ENCODE results near the gene SEMA3D. TPM values are rescaled to one million over a fixed set of nuclear protein-coding genes. Genes with fewer than 3 reads are reported as not detected.
A peak's percentile ranks its signal among the peaks of the same experiment; 100 is the strongest.

The SEMA3D gene
- total RNA-seq, 4 donors from 2014 or later = 5.2 to 15.7 (median 6.2) TPM

- no peak for ATAC-seq (ENCODE audit: low FRiP score)
- no peak for TF ChIP-seq CTCF (IDR thresholded peaks at IDR 0.05)
- DNase-seq (ENCODE audit: low spot score) = no peak
Measured at GRCh38 chr7:85191383-85191782, 4.5 kb upstream of the SEMA3D start.

DNA sequence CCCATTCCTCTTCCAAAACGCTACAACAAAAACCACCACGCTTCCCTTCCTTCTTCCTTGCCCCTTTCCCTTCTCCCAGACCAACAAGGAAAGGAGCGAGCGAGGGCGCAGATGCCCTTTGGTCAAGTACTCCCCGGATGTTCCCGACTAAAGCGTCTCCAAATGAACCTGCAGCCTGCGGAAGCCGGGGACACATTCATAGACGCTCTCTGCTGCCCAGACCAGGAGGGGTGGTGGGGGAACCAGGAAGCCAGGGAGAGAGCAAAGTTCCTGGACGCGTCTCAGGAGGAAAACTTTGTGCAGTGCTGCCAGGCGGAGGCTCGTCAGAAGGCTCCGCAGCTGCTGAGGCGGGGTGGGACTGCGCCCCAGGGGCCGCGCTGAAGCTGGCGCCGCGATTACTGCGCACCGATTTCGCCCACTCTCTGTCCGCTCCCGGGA is 754 bp downstream of the SEMA3D start:
- ATAC-seq (ENCODE audit: low FRiP score) = peak; percentile 47
- DNase-seq (ENCODE audit: low spot score) = peak; percentile 24
- no peak for TF ChIP-seq CTCF (IDR thresholded peaks at IDR 0.05)

DNA sequence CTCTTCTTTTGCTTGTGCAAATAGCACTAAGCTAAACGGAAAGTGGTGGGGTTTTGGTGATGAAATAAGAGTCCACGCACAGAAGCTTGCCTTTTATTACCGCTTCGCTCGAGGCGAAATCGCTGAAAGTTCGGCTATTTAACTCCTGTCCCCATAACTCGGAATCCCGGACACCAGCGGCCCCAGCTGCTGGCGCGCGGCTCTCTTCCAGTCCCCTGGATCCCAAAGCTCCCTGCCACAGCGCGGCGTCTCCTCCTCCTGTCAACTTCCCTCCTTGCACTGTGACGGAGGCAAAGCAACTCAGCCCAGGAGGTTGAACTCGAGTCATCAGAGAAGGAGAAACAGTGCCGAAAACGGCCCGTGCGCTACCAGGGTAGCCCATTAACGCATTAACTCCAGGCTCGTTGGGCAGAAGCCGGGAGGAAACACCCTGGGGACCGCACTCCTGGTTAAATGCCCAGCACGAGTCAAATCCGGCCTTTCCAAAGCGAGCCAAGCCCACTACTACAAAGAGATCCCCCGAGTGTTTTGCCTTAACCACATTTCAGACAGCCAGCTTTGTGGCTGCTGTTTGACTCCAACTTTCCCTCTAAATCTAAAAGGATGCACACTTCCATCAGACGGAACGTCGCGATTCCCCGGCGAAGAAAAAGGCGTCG is 1.3 kb downstream of the SEMA3D start:
- ATAC-seq (ENCODE audit: low FRiP score) (peak; percentile 69), DNase-seq (ENCODE audit: low spot score) (no peak)
- TF ChIP-seq CTCF (IDR thresholded peaks at IDR 0.05) = no peak

- peak; percentile 70 for ATAC-seq (ENCODE audit: low FRiP score)
- DNase-seq (ENCODE audit: low spot score) = peak; percentile 44
- no peak for TF ChIP-seq CTCF (IDR thresholded peaks at IDR 0.05)
Measured at GRCh38 chr7:85184599-85185423, 2.0 kb downstream of the SEMA3D start.

DNA sequence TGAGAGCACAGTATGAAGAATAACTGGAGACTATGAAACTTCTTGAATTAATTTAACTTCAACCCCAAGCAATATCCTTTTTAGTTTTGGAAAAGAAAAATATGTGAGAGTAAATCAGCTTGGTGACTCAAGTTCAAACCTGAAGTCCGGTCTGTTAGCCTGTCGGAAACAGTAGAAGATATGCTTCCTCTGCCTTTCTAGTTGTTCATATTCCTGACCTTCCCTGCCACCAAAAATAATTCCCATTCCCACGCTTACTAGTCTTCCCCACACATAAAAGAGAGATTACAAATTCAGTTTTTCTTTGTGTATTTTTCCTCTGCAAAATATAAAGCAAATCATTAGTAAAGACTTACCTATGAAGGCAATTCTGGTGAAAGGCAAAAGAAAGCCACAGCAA is 3.6 kb downstream of the SEMA3D start:
- no peak for DNase-seq (ENCODE audit: low spot score)
- no peak for TF ChIP-seq CTCF (IDR thresholded peaks at IDR 0.05)
- no peak for ATAC-seq (ENCODE audit: low FRiP score)

DNA sequence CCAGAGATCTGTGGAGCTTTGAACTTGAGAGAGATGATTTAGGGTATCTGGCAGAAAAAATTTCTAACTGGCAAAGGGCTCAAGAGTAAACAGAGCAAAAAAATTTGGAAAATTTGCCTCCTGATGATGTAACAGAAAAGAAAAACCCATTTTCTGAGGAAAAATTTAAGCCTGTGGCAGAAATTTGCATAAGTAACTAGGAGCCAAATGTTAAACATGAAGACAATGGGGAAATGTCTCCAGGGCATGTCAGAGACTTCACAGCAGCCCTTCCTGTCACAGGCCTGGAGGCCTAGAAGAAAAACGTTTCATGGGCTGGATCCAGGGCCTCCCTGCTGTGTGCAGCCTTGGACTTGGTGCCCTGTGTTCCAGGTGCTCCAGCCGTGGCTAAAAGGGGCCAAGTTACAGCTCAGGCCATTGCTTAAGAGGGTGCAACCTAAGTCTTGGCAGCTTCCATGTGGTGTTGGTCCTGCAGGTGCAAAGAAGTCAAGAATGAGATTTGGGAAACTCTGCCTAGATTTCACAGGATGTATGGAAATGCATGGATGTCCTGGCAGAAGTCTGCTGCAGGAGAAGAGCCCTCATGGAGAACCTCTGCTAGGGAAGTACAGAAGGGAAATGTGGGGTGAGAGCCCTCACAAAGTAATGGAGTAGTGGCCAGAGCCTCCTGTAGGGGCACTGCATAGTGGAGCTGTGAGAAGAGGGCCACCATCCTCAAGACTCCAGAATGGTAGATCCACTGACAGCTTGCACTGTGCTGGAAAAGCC is 8.1 kb downstream of the SEMA3D start:
- no peak for TF ChIP-seq CTCF (IDR thresholded peaks at IDR 0.05)
- DNase-seq (ENCODE audit: low spot score) (no peak), ATAC-seq (ENCODE audit: low FRiP score) (no peak)

Measured in omental fat pad (tissue), 4 donors.